Tibial nerve (tissue), 4 donors: ENCODE data around the gene USP6NL.

ENCODE experiments used
- CTCF ChIP-seq, 5 experiments: fragments of 200-600 bp in 3 of 5; fragments of 450-650 bp in 2 of 5; sonication (generic) in 3 of 5; IDR thresholded peaks; one replicate each; pipeline ENCODE4 v1.5.1; 2016 to 2019; ENCODE audit warnings: antibody characterized with exemption in 5 of 5, mild to moderate bottlenecking in 3 of 5, moderate library complexity in 2 of 5
- EP300 ChIP-seq, 2 donors: sonication (generic); formaldehyde crosslinking; IDR thresholded peaks; one replicate each; pipeline ENCODE4 v1.6.1; 2017; ENCODE audit warnings: antibody characterized with exemption in 2 of 2, mild to moderate bottlenecking in 1 of 2
- POLR2A ChIP-seq, 2 donors: fragments of 450-650 bp; IDR thresholded peaks; one replicate each; pipeline ENCODE4 v1.6.1; 2017; ENCODE audit warnings: antibody characterized with exemption in 2 of 2, mild to moderate bottlenecking in 2 of 2, moderate library complexity in 2 of 2

- TF ChIP-seq CTCF (IDR thresholded peaks at IDR 0.05) = no peak
- no peak for TF ChIP-seq EP300 (IDR thresholded peaks at IDR 0.05)
- TF ChIP-seq POLR2A (IDR thresholded peaks at IDR 0.05) = no peak
These were observed 72.6 kb downstream of the USP6NL start for GRCh38 chr10:11538834-11539190.
